Epithelial cell of esophagus (primary cell): ENCODE measurements around the gene DMRTC2.
A peak's percentile ranks its signal among the peaks of the same experiment; 100 is the strongest.

Source experiments
- DNase-seq: peaks from one replicate; pipeline ENCODE4 v3.0.0; 2010; ENCODE audit warnings: low read depth
- H3K4me3 ChIP-seq: 2 replicates; pipeline ENCODE4 v1.5.1; 2011; ENCODE audit warnings: mild to moderate bottlenecking, low read length, control low read depth
- CTCF ChIP-seq: IDR thresholded peaks from 2 replicates; pipeline ENCODE4 v1.5.1; 2011; ENCODE audit warnings: low read depth, mild to moderate bottlenecking, low read length, control low read depth, inconsistent platforms; ENCODE audit not compliant: insufficient read depth; ENCODE audit errors: missing control alignments

Gene DMRTC2

DNA sequence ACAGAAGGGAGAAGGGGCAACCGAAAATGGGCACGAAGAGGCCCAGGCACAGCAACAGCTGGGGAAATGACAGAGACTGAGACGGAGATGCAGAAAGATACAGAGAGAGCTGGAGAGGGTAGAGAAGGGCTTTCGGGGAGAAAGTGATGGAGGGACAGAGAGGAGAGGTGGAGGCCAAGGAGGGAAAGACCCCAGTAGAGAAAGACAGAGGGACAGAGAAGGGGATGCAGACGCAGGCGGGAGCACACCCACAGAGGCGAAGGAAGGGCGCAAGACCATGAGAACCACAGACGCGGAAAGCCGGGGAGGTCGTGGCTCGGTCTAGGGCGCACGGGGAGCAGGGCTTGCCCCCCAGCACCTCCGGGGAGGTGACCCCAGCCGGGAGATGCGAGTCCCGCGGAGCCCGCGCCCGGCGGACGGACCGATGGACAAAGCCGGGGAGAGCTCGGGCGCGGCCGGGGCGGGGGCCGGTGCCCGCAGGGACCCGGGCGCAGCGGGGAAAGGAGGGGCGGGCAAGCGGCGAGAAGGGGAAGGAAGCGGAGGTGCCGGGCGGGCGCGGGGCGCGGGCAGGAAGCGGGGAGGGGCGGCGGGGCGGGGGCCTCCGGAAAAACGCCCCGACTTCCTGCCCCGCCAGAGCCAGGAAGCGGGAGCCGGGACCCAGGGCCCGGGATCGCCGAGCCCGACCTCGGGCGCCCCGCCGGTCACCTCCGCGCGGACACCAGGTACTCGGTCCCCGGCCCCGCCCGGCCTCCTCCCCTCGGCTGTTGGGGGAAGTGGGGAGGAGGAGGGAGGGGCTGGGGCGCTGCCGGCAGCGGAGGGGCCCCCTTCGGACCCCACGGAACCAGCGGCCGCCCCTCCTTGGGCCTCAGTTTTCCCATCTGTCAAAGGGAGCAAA, 38.0 kb downstream of the DMRTC2 start, which contains the start of gene ARHGEF1:
Gene ARHGEF1 (plus strand): TSS at position 617 of the 895 bp plus-strand sequence. CDS start 4,899 bp downstream, outside the sequence.
- H3K4me3 ChIP-seq: peak within 1 kb of the TSS; percentile 97
- no peak for TF ChIP-seq CTCF
- DNase-seq: peak; percentile 44

DNA sequence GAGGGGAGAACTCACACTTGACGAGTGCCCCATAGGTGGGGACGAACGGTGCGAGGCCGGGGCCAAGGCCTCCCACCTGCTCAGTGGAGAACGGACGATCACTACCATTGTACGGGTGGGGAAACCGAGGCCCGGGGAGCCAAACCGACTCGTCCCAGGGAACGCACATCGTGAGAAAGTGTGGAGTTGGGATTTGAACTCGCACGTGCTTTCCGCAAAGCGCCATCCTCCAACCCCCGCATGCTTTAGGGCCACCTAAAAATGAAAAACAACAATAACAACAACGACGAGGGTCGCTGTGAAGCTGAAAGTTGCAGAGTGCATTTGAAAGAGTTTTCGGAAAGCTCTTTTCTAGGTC, 38.6 kb downstream of the DMRTC2 start:
- DNase-seq: no peak
- peak overlapping the region; percentile 97 for H3K4me3 ChIP-seq
- no peak for TF ChIP-seq CTCF

GRCh38 chr19:41883821-41884733, 39.2 kb downstream of the DMRTC2 start:
- peak; percentile 98 for DNase-seq
- no peak for TF ChIP-seq CTCF
- peak overlapping the region; percentile 97 for H3K4me3 ChIP-seq

DNA sequence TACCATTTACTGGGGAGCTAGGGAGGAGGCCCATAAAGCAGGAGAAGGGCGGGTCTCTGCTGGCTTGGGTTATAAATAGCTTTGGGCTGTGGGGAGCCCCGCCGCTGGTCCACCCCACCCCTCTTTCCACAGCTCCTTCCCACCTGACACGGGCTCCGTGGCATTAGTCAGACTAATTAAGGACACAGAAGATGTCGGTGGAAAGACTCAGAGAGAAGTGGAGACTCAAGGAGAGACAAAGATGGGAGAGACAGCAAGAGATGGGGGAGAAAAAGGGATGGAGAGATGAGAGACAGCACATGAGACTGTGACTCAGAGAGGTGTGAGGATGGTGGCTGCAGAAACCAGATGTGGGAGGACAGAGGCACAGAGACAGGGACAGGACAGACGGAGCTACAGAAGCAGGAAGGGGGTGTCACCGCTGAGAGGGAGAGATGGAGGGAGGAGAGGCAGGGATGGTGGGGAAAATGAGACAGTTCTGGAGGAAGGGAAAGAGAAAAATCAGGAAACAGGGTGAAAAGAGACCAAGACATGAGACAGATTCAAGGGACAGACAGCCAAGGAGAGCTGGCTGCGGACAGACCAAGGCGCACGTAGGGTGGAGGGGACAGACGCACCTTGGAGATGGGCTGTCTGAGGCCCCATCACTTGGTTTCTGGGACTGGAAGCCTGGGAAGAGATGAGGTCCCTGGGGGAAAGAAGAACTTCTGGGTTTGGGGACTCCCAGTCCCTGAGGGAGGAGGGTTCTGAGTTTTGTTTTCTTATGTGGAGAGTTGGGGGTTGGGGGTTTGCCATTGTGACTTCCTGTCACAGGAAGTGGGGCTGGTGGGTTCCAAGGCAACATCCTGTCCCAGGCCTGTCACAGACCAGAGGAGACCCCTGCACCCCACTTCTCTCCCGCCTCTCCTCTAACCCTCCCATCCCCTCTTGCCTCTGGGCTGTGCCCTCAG, 42.2 kb downstream of the DMRTC2 start:
- no peak overlapping the region for H3K4me3 ChIP-seq
- peak; percentile 48 for DNase-seq
- TF ChIP-seq CTCF: no peak

- no peak overlapping the region for H3K4me3 ChIP-seq
- TF ChIP-seq CTCF: peak; percentile 54
Measured at GRCh38 chr19:41887711-41888382, 43.0 kb downstream of the DMRTC2 start.

More at GRCh38 chr19:41887711-41888382, 43.0 kb downstream of the DMRTC2 start:
- DNase-seq: peak; percentile 97
